Fibroblast of lung (primary cell): ENCODE results near the gene HLA-DOA. TPM values are rescaled to one million over a fixed set of nuclear protein-coding genes. Genes with fewer than 3 reads are reported as not detected.

Experiments
- DNase-seq, 2 donors: peaks; one replicate each; pipeline versions ENCODE4 v3.0.0 to v3.0.0-alpha.2; 2010; ENCODE audit warnings: low read depth in 2 of 2
- H2AFZ ChIP-seq: 2 replicates; pipeline ENCODE4 v1.5.1; 2012; ENCODE audit warnings: low read length, control low read depth, inconsistent platforms
- H3K27ac ChIP-seq: 2 replicates; pipeline ENCODE4 v1.5.1; 2011; ENCODE audit warnings: low read length, control low read depth; ENCODE audit not compliant: insufficient read depth
- H3K27me3 ChIP-seq: 2 replicates; pipeline ENCODE4 v1.5.1; 2011; ENCODE audit warnings: mild to moderate bottlenecking, low read length; ENCODE audit not compliant: control insufficient read depth, insufficient read depth
- H3K36me3 ChIP-seq: 2 replicates; pipeline ENCODE4 v1.5.1; 2011; ENCODE audit warnings: low read length; ENCODE audit not compliant: control insufficient read depth, insufficient read depth
- H3K4me1 ChIP-seq: 2 replicates; pipeline ENCODE4 v1.5.1; 2011; ENCODE audit warnings: low read length; ENCODE audit not compliant: control insufficient read depth, insufficient read depth; ENCODE audit errors: extremely low read depth
- H3K4me2 ChIP-seq: 2 replicates; pipeline ENCODE4 v1.5.1; 2011; ENCODE audit warnings: low read length, control low read depth; ENCODE audit not compliant: insufficient read depth; ENCODE audit errors: extremely low read depth
- H3K4me3 ChIP-seq, 4 experiments: fragments of 200-600 bp in 1 of 4; sonication (generic) in 1 of 4; replicated peaks in 1 of 4; 2 replicates each; pipeline ENCODE4 v1.5.1; 2011 to 2016; ENCODE audit warnings: low read length in 4 of 4, low read depth in 3 of 4, mild to moderate bottlenecking in 3 of 4, control low read depth in 2 of 4, inconsistent platforms in 1 of 4, mixed read lengths in 1 of 4; ENCODE audit not compliant: insufficient read depth in 1 of 4; ENCODE audit errors: control extremely low read depth in 1 of 4
- H3K79me2 ChIP-seq: 2 replicates; pipeline ENCODE4 v1.5.1; 2012; ENCODE audit warnings: mild to moderate bottlenecking, low read length, inconsistent platforms; ENCODE audit not compliant: control insufficient read depth, insufficient read depth
- H3K9ac ChIP-seq: 2 replicates; pipeline ENCODE4 v1.5.1; 2011; ENCODE audit warnings: mild to moderate bottlenecking, low read length, control low read depth; ENCODE audit not compliant: insufficient read depth
- H3K9me3 ChIP-seq: 2 replicates; pipeline ENCODE4 v1.5.1; 2012; ENCODE audit warnings: low read depth, low read length; ENCODE audit not compliant: control insufficient read depth, insufficient read depth
- H4K20me1 ChIP-seq: 2 replicates; pipeline ENCODE4 v1.5.1; 2011; ENCODE audit warnings: low read length; ENCODE audit not compliant: control insufficient read depth, insufficient read depth; ENCODE audit errors: extremely low read depth
- CTCF ChIP-seq, 2 donors: IDR thresholded peaks in 1 of 2; conservative IDR thresholded peaks in 1 of 2; 1 replicate in 1 of 2; 2 replicates in 1 of 2; pipeline ENCODE4 v1.5.1; 2011 to 2012; ENCODE audit warnings: low read length in 2 of 2, control low read depth in 1 of 2, inconsistent platforms in 1 of 2, low read depth in 1 of 2, mild to moderate bottlenecking in 1 of 2
- EZH2 ChIP-seq: IDR thresholded peaks from 2 replicates; pipeline ENCODE4 v1.5.1; 2012; ENCODE audit warnings: low read length, control low read depth, mild to moderate bottlenecking; ENCODE audit errors: missing control alignments
- polyA plus RNA-seq, 2 donors: library from polyadenylated mRNA; depleted of rRNA in 1 of 2; stranded (reverse) in 1 of 2; unstranded in 1 of 2; fragments of >200 nt; gene quantifications; 2 replicates each; pipeline ENCODE4 v1.2.1, GENCODE V29; 2011 to 2012; ENCODE audit warnings: missing spikeins in 1 of 2
- total RNA-seq: library from RNA; depleted of rRNA; stranded (reverse); fragments of >200 nt; gene quantifications from 2 replicates; pipeline ENCODE4 v1.2.1, GENCODE V29; 2014

The HLA-DOA gene
- total and polyA plus RNA-seq, 2 donors (not counting 1 experiment from before 2014, with no cell fraction given) = not detected

DNA sequence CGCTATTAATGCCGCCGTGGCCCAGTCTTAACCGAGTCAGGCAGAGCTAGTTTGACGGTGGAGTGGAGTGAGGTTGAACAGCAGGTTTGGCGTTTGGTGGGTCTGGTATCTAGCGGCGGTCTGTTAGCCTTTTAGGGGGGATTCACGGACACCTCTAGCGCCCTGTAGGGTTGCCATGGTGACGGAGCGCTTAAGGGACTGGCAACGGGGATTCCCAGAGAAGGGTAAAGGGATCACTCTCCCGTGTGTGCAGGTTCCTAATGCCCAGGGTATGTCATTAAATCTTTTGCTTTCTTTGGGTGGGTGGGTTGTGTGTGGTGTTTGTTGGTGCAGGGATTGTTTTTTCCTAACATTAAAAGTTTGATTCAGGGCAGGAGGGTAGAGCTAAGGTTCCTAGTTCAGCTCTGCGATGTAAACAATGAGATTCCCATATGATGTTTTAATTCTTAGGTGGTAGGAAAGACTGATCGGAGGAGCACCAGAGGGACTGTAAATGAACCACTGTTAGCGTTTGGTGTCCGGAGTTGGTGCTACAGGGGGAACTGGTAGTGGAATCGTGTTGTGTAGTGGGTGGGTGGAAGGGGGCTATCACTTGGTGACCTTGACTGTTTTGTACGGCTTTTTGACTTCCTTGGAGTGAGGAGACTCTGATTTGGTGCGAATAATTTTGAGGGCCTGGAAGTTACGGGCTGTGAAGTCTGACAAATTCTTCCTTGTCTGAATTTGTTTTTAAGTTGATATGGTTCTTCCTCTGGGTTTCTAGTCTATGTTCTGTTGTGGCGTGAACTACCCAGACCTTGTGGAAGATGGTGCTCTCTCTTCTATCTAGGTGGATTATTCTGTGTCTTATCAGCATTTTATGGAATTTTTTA lies 36.0 kb downstream of the HLA-DOA start:
- H3K4me3 ChIP-seq = peak overlapping the region; percentile 51 to 100 (median 98)
- H3K27ac ChIP-seq = peak overlapping the region; percentile 75
- peak overlapping the region; percentile 48 for H3K4me2 ChIP-seq
- no peaks in the 10 kb centered on the region for H3K9me3 ChIP-seq
- peak in 1 of 2 donors; percentile 40 for DNase-seq
- H3K27me3 ChIP-seq = no peaks in the 10 kb centered on the region
- H3K79me2 ChIP-seq = peaks cover 64% of the 10 kb centered on the region
- no peak overlapping the region for H2AFZ ChIP-seq
- H3K36me3 ChIP-seq = peaks cover 31% of the 10 kb centered on the region
- H4K20me1 ChIP-seq = peaks cover 22% of the 10 kb centered on the region
- TF ChIP-seq CTCF (conservative IDR thresholded peaks at IDR 0.05 in 1 of 2, IDR thresholded peaks at IDR 0.05 in 1 of 2; ENCODE audit: low read depth in 1 of 2, low read length in 2 of 2) = no peak
- H3K9ac ChIP-seq = peak overlapping the region; percentile 70
- peaks cover 5% of the 10 kb centered on the region for H3K4me1 ChIP-seq

DNA sequence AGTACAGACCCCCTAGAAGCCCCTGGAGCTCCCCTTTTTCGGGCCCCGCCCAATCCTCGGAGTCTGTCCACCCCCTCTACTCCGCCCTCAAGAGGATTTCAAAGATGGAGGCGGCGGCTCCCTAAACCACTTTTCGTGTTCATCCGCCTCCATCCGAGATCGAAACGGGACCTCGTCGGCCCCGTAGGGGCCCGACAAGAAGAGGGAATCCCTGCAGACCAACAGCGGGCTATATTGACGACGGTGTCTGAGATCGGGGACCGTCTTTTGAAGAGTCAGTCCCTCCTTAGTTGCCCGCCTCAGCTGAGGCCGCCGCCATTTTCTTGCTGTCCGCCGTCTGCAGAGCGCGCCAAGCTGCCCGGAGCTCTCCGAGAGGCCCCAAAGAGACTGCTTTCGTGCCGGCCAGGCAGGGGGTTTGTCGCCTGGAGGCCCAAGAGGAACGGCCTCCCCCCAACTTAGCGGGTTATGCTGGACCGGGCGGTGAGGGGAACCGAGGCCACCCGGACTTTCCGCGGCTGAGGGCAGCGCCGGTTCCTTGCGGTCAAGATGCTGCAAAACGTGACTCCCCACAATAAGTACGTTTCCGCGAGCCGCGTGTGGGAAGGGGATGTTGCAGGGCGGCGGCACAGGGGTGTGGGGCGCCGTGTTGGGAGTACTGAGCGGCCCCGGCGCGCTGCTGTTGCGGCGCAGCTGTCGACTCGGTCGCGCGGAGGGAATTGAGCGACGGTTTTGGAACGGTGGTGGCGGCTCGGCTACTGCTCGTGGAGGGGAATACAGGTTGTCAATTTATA lies 36.8 kb downstream of the HLA-DOA start:
- peaks cover 27% of the 10 kb centered on the region for H3K36me3 ChIP-seq
- H3K27me3 ChIP-seq = no peaks in the 10 kb centered on the region
- peak overlapping the region; percentile 70 for H3K9ac ChIP-seq
- H3K4me1 ChIP-seq = peaks cover 5% of the 10 kb centered on the region
- H2AFZ ChIP-seq = no peak overlapping the region
- TF ChIP-seq EZH2 = no peak
- no peak for TF ChIP-seq CTCF (conservative IDR thresholded peaks at IDR 0.05 in 1 of 2, IDR thresholded peaks at IDR 0.05 in 1 of 2; ENCODE audit: low read depth in 1 of 2, low read length in 2 of 2)
- no peaks in the 10 kb centered on the region for H3K9me3 ChIP-seq
- H3K4me3 ChIP-seq = peak overlapping the region; percentile 51 to 100 (median 98)
- peak overlapping the region; percentile 75 for H3K27ac ChIP-seq
- no peak overlapping the region for H3K4me2 ChIP-seq
- peaks cover 22% of the 10 kb centered on the region for H4K20me1 ChIP-seq
- DNase-seq = no peak
- H3K79me2 ChIP-seq = peaks cover 61% of the 10 kb centered on the region
